Lung microvascular endothelial cell (primary cell): ENCODE data around the gene FAM9C. TPM values are rescaled to one million over a fixed set of nuclear protein-coding genes. Genes with fewer than 3 reads are reported as not detected.
"Not testable (repeated sequence)": the region's sequence is repeated elsewhere in the genome, so short reads cannot be mapped to it uniquely, and the experiment has no call there.

Experiments
- DNase-seq, 2 donors: peaks; one replicate each; pipeline versions ENCODE4 v3.0.0 to v3.0.0-alpha.2; 2010; ENCODE audit warnings: low read depth in 2 of 2
- total RNA-seq: library from RNA; depleted of rRNA; stranded (reverse); fragments of >200 nt; gene quantifications from 2 replicates; pipeline ENCODE4 v1.2.1, GENCODE V29; 2014

Gene FAM9C
- total RNA-seq, 1 donor from 2014 or later = not detected

DNA sequence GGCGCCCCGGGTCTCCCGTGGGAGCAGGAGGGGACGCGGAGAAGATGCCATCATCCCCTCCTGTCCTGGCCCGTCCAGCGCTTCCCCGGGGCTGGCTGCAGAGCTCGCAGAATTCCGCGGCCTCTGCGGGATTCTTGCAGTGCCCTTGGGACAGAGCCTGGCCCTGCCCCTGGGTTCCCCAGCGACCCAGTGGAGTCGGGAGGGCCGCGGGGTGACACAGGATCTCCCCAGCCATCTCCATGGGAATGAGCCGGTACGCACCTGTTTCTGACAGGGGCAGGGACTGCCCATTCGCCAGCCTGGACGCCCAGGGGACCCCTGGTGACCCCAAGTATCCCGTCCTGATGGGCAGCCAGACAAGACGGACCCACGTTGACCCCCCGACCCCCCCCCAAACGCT, 482 bp downstream of the FAM9C start:
- no peak for DNase-seq

GRCh38 chrX:13043138-13043537, 1.3 kb downstream of the FAM9C start:
- DNase-seq = no peak

- DNase-seq = no peak
These were observed 7.5 kb downstream of the FAM9C start for GRCh38 chrX:13036896-13037295.

- DNase-seq = no peak
These were observed 11.2 kb downstream of the FAM9C start for GRCh38 chrX:13033193-13033592.

GRCh38 chrX:13029887-13030771, 14.3 kb downstream of the FAM9C start:
- DNase-seq = peak; percentile 62 to 65

DNA sequence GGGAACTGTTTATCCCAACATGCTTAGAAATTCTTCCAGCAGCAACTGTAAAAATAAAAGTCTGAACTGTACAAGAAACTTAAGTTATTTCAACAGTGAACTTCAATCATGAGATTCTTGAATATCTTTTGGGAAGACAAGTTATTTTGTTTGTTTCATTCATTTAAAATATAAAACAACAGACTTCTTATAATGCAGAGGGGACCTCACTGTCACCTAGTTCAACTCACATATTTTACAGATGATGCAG, 14.9 kb downstream of the FAM9C start:
- no peak for DNase-seq

- peak; percentile 48 to 71 for DNase-seq
These were observed 15.4 kb downstream of the FAM9C start for GRCh38 chrX:13028871-13029636.

DNA sequence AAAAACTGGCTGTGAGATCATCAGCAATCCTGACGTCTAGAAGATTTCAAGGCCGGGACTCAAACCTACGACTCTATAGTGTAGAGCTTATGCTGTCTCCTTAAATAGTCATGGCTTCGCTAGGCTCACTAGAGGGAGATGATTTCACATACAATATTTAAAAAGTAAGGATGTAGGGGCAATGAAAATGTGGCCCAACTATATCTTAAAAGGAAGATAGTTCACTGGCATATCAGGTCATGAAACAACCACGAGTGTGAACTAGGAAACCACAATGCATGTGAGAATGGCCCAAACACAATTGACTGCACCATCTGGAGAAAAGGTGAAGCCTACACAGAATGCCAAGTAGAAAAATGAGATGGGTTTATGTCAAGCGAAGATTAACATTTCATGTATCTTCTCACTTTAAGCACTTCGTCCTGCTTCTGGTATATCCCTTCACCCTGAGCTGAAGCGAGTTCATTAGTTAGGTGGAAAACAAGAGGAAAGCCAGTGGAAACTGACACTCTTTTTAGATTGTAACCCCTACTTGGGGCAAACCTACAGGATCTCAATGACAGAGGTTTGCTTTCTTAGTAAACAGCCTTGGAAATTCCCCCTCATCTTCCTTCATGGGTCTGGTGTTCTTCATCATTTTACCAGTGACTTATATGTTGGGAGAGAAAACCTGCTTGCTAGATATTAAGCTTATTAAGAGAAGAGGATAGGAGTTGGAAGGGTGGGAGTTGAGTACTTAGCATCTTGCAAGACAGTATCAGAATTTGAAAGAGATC, 17.4 kb downstream of the FAM9C start:
- DNase-seq = no peak

GRCh38 chrX:13024986-13025385, 19.4 kb downstream of the FAM9C start:
- DNase-seq = peak in 1 of 2 donors; percentile 13

- DNase-seq = no peak
These were observed 20.4 kb downstream of the FAM9C start for GRCh38 chrX:13023979-13024378.

DNA sequence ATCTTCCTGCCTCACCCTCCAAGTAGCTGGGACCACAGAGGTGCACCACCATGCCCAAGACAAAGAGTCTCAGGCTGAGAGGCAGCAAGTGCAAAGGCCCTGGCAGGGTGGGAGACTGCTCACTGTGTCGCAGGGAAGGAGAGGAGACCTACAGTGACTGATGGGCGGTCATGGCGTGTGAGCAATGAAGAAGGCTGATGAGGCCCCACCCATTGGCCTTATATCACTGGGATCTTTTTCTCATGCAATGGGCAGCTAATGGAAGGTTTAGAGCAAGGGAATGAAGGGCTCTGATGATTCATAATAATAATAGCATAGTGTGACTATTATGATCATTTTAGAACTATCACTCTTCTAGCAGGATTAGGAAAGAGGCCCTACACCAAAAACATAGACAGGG, 20.9 kb downstream of the FAM9C start:
- no peak for DNase-seq

DNA sequence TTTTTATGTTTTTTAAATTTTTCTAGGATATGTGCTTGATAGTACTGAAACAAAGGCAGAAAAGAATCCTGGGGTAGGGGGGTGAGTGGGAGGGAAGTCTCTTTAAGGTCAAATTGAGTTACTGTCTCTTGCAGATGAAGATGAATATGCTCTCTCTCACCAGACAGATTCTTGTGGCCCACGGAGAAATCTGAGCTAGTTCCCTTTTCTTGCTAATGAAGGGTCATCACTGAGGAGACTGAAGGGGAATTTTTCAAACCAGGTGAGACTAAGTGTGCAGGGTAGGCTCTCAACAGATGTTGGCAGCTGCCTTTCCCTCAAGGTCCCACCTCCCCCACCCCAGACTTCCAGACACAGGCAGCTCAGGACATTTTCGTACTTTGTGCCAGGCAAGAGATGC, 21.5 kb downstream of the FAM9C start:
- DNase-seq = no peak

DNA sequence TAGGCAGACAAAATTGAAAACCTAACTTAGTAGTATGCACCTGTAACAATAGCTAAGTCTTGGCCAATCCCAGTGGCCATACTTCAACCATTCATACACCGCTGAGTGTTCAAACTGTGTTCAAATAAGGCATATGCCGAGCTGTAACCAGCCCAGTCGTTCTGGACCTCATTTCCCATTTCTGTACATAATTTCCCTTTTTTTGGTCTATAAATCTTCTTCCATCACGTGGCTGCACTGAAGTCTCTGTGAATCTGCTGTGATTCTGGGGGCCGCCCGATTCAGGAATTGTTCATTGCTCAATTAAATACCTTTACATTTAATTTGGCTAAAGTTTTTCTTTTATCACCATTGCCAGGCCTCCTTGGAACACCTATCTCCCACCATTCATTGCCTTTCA, 27.7 kb downstream of the FAM9C start:
- not testable (repeated sequence) for DNase-seq

- DNase-seq = no peak
These were observed 28.7 kb downstream of the FAM9C start for GRCh38 chrX:13015536-13016236.

GRCh38 chrX:13014111-13015096, 30.0 kb downstream of the FAM9C start:
- no peak for DNase-seq

DNA sequence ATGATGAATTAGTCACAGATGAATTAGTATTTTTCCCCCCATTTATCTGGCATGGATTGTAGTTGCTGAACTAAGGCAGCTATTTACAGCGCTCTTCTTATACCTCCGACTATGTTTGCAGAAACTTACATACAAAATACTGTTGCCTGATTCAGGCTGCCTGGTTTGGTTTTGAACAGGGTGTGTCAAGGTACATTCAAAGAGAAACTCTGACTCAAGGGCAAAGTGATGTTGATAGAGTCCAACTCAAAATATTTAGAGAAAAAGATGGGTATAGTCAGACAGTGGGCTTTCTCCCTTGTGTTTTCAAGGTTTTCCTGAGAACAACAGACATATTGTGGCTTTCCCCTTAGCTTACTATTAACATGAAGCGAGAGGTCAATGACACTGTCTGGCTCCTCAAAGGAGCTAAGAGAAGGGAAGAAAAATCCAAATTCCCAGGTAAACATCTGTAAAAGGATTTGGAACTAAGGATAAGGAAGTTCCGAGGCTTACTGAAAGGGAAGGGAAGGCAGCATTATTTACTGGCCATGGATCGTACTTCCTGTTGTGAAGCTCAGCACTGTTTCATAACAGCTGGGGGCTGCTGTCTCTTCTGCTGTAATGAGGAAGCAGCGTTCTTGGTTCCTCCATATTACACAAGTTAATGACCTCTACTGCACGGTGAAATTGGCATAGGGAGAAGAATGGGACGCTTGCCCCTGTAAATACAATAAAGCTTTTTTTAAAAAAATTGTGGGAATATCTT, 30.9 kb downstream of the FAM9C start:
- DNase-seq = peak in 1 of 2 donors; percentile 4

DNA sequence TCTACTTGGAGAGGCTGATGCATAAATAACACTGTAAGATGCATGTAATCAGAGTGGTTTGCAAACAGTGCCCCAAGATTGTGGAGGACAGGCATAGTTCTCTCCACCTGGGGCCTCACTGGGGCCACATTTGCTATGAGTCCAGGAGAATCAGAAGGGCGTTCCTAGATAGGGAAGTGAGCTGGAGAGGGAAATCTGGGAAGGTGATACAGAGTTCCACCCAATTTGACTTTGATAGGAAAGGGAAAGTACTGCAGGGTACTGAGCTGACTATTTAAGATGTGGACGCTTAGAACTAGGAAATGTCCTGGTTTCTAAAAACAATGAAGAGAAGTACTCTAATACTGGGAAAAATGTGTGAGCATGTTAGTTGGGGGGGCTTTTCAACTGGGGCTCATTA, 33.9 kb downstream of the FAM9C start:
- DNase-seq = no peak

GRCh38 chrX:13009844-13010243, 34.6 kb downstream of the FAM9C start:
- no peak for DNase-seq

DNA sequence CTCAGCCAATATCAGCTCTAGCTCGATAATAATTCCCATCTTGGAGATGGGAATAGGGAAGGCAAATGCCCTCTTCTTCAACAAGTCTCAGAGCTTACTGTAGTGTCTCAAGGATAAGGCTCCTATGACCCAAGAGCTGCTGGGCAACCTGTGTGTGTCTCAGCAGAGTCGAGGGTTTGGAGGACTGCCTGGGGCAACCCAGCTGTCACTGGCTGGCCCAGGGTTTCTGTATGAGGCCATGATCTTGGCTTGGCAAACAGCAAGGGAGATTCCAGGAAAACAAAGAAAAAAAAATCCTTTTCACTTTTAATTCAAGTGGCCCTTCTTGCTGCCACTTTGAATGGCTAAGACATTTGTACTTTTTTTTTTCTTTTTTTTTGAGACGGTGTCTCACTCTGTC, 35.1 kb downstream of the FAM9C start:
- no peak for DNase-seq

DNA sequence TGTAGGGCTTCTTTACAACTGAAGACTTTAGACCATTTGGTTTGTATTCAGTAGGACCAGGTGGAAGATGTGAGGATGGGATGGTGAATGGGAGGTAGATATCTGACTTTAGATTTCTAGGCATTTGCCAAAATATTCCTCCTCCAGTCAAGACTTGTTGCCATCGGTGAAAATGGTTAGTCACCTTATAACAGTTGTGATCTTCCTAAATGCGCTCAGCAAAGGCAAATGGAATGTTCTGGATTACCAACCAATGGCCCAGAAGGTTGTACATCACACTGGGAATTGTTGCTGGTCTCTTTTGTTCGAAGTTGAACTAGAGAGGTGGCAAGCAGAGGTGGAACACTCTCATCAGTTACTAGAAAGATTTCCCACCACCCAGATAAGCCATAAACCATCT, 35.6 kb downstream of the FAM9C start:
- no peak for DNase-seq
